Jurkat, Clone E6-1 (cell line): ENCODE results near the gene ZNF526.

ENCODE experiments used
- DNase-seq: peaks from one replicate; pipeline ENCODE4 v3.0.0-alpha.2; 2011; ENCODE audit warnings: low read depth, low spot score
- H3K4me3 ChIP-seq: 2 replicates; pipeline ENCODE4 v1.5.1; 2011; ENCODE audit warnings: mild to moderate bottlenecking, low read length, control low read depth, moderate library complexity

Gene ZNF526

GRCh38 chr19:42271861-42272534 is 51.9 kb downstream of the ZNF526 start:
- DNase-seq, result no peak

GRCh38 chr19:42272535-42272897 is 52.4 kb downstream of the ZNF526 start:
- DNase-seq, result no peak
- H3K4me3 ChIP-seq, result no peak overlapping the region

More at GRCh38 chr19:42271861-42272534, 51.9 kb downstream of the ZNF526 start:
- no peak overlapping the region for H3K4me3 ChIP-seq

- no peak for DNase-seq
- no peak overlapping the region for H3K4me3 ChIP-seq
Observed at GRCh38 chr19:42272989-42273406, 52.9 kb downstream of the ZNF526 start.

GRCh38 chr19:42273407-42274064 is 53.4 kb downstream of the ZNF526 start:
- DNase-seq, result no peak
- H3K4me3 ChIP-seq, result no peak overlapping the region

- no peak for DNase-seq
- no peak overlapping the region for H3K4me3 ChIP-seq
Observed at GRCh38 chr19:42274065-42274682, 54.1 kb downstream of the ZNF526 start.

- H3K4me3 ChIP-seq, result no peak overlapping the region
- no peak for DNase-seq
Observed at GRCh38 chr19:42275103-42275502, 55.0 kb downstream of the ZNF526 start.

GRCh38 chr19:42275517-42275916 is 55.4 kb downstream of the ZNF526 start:
- H3K4me3 ChIP-seq, result no peak overlapping the region
- DNase-seq, result no peak

- DNase-seq, result no peak
- H3K4me3 ChIP-seq, result no peak overlapping the region
Observed at GRCh38 chr19:42276284-42276683, 56.2 kb downstream of the ZNF526 start.

- H3K4me3 ChIP-seq, result no peak overlapping the region
- no peak for DNase-seq
Observed at GRCh38 chr19:42276821-42277220, 56.7 kb downstream of the ZNF526 start.
